Lung (tissue), 12 donors: Measurements from ENCODE around the gene ACYP2. TPM values are rescaled to one million over a fixed set of nuclear protein-coding genes. Genes with fewer than 3 reads are reported as not detected.

ENCODE experiments used
- ATAC-seq: fragments of 200-7000 bp; cut with Tn5 transposase; one replicate; pipeline ENCODE4 v1.9.1; 2020; ENCODE audit warnings: moderate number of reproducible peaks; ENCODE audit not compliant: insufficient read depth, low FRiP score
- DNase-seq, 3 donors: peaks; one replicate each; pipeline ENCODE4 v3.0.0-alpha.2; 2013 to 2017
- H3K27ac ChIP-seq, 2 donors: one replicate each; pipeline ENCODE4 v1.5.1; 2013; ENCODE audit warnings: mild to moderate bottlenecking in 2 of 2, moderate library complexity in 2 of 2, control low read depth in 1 of 2, inconsistent platforms in 1 of 2, low read depth in 1 of 2, low read length in 1 of 2
- H3K27me3 ChIP-seq, 3 donors: one replicate each; pipeline ENCODE4 v1.5.1; 2013; ENCODE audit warnings: low read length in 2 of 3; ENCODE audit not compliant: control insufficient read depth in 3 of 3, insufficient read depth in 3 of 3
- H3K36me3 ChIP-seq, 4 donors: one replicate each; pipeline ENCODE4 v1.5.1; 2013; ENCODE audit warnings: low read length in 4 of 4, mild to moderate bottlenecking in 1 of 4, moderate library complexity in 1 of 4; ENCODE audit not compliant: control insufficient read depth in 4 of 4, insufficient read depth in 4 of 4
- H3K4me1 ChIP-seq, 5 donors: one replicate each; pipeline ENCODE4 v1.5.1; 2013; ENCODE audit warnings: low read length in 5 of 5, mild to moderate bottlenecking in 2 of 5, moderate library complexity in 1 of 5; ENCODE audit not compliant: control insufficient read depth in 5 of 5, insufficient read depth in 5 of 5
- H3K4me3 ChIP-seq: one replicate; pipeline ENCODE4 v1.5.1; 2013; ENCODE audit warnings: mild to moderate bottlenecking, control low read depth, moderate library complexity
- H3K9ac ChIP-seq, 2 donors: one replicate each; pipeline ENCODE4 v1.5.1; 2013; ENCODE audit warnings: low read length in 2 of 2, control low read depth in 1 of 2; ENCODE audit not compliant: insufficient read depth in 1 of 2
- H3K9me3 ChIP-seq, 4 donors: one replicate each; pipeline ENCODE4 v1.5.1; 2013; ENCODE audit warnings: low read length in 3 of 4, mild to moderate bottlenecking in 1 of 4, moderate library complexity in 1 of 4; ENCODE audit not compliant: control insufficient read depth in 4 of 4, insufficient read depth in 3 of 4
- WGBS, 2 donors: extraction: QIAGEN DNeasy Blood & Tissue Kit; methylation state at CpG; one replicate each; pipeline ENCODE4 v1.1.7; 2013; 5-methylcytosine and 5-hydroxymethylcytosine counted together
- polyA plus RNA-seq, 2 donors: library from polyadenylated mRNA; stranded (reverse); fragments of 200-250 nt; gene quantifications; one replicate each; pipeline ENCODE4 v1.2.1, GENCODE V29; 2013
- total RNA-seq, 2 donors: library from RNA; depleted of rRNA in 1 of 2; stranded (reverse); fragments of >200 nt in 1 of 2; gene quantifications; one replicate each; pipeline ENCODE4 v1.2.1, GENCODE V29; 2014 to 2021
- TF ChIP-seq, protein P1 (sequence below): IDR thresholded peaks from 2 replicates; pipeline ENCODE4 v1.5.1; 2012; ENCODE audit warnings: mild to moderate bottlenecking; ENCODE audit errors: control extremely low read depth, extremely low read depth
- donor health status: control.
- donor health status: control.
- donor health status: Bipolar disorder and iron deficiency.
- donor health status: healthy.
- donor health status: DM: yes; HTN: yes; CAD: no.

Gene ACYP2
- total and polyA plus RNA-seq, 4 donors, result 13.2 to 23.7 (median 18.0) TPM

DNA sequence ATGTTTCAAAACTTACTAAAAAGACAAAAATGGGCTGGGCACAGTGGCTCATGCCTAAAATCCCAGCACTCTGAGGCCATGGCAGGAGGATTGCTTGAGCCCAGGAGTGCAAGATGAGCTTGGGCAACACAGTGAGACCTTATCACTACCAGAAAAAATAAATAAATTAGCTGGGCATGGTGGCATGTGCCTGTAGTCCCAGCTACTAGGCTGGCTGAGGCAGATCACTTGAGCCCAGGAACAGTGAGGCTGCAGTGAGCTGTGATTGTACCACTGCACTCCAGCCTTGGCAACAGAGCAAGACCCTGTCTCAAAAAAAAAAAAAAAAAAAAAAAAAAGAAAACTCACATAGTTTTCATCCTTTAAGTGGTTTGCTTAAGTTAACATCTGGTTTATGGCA lies 134.2 kb downstream of the ACYP2 start:
- TF ChIP-seq, protein P1, sequence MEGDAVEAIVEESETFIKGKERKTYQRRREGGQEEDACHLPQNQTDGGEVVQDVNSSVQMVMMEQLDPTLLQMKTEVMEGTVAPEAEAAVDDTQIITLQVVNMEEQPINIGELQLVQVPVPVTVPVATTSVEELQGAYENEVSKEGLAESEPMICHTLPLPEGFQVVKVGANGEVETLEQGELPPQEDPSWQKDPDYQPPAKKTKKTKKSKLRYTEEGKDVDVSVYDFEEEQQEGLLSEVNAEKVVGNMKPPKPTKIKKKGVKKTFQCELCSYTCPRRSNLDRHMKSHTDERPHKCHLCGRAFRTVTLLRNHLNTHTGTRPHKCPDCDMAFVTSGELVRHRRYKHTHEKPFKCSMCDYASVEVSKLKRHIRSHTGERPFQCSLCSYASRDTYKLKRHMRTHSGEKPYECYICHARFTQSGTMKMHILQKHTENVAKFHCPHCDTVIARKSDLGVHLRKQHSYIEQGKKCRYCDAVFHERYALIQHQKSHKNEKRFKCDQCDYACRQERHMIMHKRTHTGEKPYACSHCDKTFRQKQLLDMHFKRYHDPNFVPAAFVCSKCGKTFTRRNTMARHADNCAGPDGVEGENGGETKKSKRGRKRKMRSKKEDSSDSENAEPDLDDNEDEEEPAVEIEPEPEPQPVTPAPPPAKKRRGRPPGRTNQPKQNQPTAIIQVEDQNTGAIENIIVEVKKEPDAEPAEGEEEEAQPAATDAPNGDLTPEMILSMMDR, result no peak
- ATAC-seq, result no peak
- H3K9me3 ChIP-seq, result no peaks in the 10 kb centered on the region

DNA sequence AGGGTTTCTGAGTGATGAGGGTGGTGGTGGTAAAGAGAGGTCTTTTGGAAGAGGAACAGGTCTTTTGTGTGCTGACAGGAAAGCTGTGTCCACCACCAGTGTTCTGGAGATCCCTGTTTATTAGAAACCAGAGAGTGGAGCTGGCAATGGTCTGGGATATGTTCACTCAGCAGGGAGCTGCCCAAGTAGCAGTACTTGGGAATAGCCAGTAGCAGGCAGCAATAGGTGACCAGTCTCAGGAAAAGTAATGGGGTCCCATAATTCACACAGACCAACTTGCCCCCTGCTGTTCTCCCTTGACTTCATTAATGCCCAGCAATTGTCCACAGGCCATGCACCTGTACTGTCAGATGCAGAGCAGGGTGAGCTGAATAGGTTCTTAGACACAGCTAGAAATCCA lies 138.8 kb downstream of the ACYP2 start:
- no peak overlapping the region for H3K4me3 ChIP-seq
- H3K4me1 ChIP-seq, result peaks cover 0 to 5% (median 0%) of the 10 kb centered on the region in 5 donors
- H3K9ac ChIP-seq, result no peak overlapping the region
- H3K27me3 ChIP-seq, result no peaks in the 10 kb centered on the region
- DNase-seq, result no peak
- ATAC-seq, result no peak
- no peaks in the 10 kb centered on the region for H3K36me3 ChIP-seq
- H3K27ac ChIP-seq, result no peak overlapping the region
- no peaks in the 10 kb centered on the region for H3K9me3 ChIP-seq
- TF ChIP-seq, protein P1, result no peak

More for the DNA sequence above, 134.2 kb downstream of the ACYP2 start:
- Histone ChIP-seq H3K27me3 (no peaks in the 10 kb centered on the region), H3K9ac (no peak overlapping the region), H3K4me3 (no peak overlapping the region), H3K36me3 (no peaks in the 10 kb centered on the region), H3K27ac (no peak overlapping the region), H3K4me1 (no peaks in the 10 kb centered on the region)
- no peak for DNase-seq

DNA sequence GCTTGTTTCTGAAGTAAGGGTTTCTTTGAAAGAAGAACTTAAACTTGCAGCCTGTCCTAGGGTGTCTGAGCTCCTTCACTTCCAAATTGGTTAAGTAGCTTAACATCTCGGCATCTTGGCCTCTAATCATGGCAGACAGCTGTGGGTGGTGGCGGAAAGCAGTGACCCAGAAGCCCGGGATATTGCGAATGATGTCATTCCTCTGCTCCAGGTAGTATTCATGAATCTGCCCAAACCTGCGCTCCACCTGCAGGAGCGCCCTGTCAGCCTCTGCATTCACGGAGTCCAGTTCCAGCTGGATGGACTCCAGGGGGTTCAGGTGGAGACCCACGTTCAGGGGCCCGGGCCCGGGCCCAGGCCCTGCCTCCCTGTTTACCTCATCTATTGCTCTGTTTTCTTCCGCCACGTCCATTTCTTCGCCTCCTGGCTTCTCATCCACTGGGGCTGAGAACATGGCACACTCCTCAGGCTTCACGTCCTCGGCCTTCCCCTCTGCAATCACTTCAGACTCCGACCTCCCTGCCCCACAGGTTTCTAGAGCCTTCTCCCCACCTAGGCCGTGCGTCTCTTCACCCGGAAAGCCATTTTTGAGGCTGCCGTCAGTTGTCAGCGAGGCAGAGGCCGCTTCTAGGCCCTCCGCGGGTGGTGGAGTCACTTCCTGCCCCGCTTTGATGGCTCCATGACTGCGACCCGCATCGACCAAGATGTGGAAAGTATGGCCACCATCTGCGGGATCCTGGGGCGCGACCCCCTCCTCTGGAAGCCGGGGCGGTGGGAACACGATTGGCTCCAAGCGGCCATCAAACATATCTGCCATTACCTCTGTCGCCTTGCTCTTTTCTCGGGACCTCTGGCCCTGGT lies 140.0 kb downstream of the ACYP2 start:
- no peaks in the 10 kb centered on the region for H3K9me3 ChIP-seq
- no peak for ATAC-seq
- H3K4me1 ChIP-seq, result peaks cover 0 to 5% (median 0%) of the 10 kb centered on the region in 5 donors
- TF ChIP-seq, protein P1, result no peak
- H3K9ac ChIP-seq, result no peak overlapping the region
- H3K27ac ChIP-seq, result no peak overlapping the region
- WGBS, 2 donors, result 95 to 96% methylated on average over 37 of the region's 37 CpGs
- no peak overlapping the region for H3K4me3 ChIP-seq
- H3K27me3 ChIP-seq, result no peaks in the 10 kb centered on the region
- DNase-seq, result no peak
- no peaks in the 10 kb centered on the region for H3K36me3 ChIP-seq
